ENCODE results near the gene BHLHE41. TPM values are rescaled to one million over a fixed set of nuclear protein-coding genes. Genes with fewer than 3 reads are reported as not detected.

Gene BHLHE41
- total RNA-seq, 1 donor from 2014 or later, result 34.5 TPM

DNA sequence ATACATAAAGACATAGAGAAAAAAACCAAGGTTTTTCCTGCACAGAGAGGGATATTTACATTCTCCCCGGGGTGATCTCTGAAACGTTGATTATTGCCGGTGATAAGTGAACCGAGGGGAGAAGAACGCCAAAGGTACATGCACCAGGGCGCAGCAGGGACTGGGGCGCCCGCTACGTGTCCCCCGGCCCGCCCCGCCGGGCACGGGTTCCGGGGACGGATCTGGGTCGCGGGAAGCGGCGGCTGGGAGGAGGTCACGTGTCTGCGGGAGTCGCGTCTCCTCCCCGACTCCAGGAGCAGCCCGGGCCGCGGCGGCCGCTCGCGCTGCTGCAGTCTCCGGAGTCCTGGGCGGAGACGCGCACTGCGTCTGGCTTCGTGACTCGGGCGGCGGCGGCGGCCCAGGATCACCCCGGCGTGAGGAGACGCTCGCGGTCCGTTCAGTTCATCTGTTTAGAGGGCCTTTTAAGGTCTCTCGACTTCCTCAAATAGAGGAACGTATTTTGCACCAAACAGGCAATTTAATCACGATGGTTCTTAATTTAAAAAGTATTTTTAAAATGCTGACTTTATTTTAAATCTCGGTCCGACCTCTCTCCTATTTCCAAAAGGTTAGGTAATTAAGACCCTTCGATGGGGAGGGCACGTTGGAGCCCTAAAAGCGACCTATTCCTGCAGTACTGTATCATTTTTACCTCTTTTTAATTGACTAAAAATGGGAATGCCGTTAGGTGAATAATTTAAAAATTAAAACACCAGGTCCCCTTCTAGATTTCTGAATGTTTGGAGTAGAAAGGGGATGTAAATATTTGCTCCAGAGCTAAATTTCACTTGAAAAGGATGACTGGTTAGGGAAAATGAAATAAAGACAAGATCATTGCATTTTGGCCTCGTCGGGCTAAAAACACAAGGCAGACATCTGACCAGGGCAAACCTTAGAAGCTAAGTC lies 1.8 kb upstream of the BHLHE41 start:
- intact Hi-C loops (cut with micrococcal nuclease), result loop anchor here (1.0 to 5.0 kb wide), 5 partner anchors 30 to 886 kb away; partner anchors contain the start of genes SSPN and TM7SF3
- DNase-seq, result peak; percentile 71
- ChIA-PET CTCF (interaction anchor here (1.2 to 8.5 kb wide), 4 partner anchors 27 to 399 kb away, joined by 4 to 74 read pairs (median 6); no protein-coding TSS in a partner anchor), POLR2A (interaction anchor here (0.6 to 9.3 kb wide), 9 partner anchors 9 to 151 kb away, joined by 3 to 189 read pairs (median 8); partner anchors contain the start of gene SSPN)
- H3K36me3 Mint-ChIP-seq (ENCODE audit: low read depth), result peaks cover 15% of the 10 kb centered on the region
- no peak for TF ChIP-seq CTCF (IDR thresholded peaks at IDR 0.05)
- peak overlapping the region; percentile 96 for H3K27ac Mint-ChIP-seq
- peak overlapping the region; percentile 96 for H3K4me3 Mint-ChIP-seq
- H3K4me1 Mint-ChIP-seq, result peaks cover 63% of the 10 kb centered on the region
- no peaks in the 10 kb centered on the region for H3K9me3 Mint-ChIP-seq
- H3K27me3 Mint-ChIP-seq, result no peaks in the 10 kb centered on the region
- ATAC-seq (ENCODE audit: low read depth), result peak; percentile 45

DNA sequence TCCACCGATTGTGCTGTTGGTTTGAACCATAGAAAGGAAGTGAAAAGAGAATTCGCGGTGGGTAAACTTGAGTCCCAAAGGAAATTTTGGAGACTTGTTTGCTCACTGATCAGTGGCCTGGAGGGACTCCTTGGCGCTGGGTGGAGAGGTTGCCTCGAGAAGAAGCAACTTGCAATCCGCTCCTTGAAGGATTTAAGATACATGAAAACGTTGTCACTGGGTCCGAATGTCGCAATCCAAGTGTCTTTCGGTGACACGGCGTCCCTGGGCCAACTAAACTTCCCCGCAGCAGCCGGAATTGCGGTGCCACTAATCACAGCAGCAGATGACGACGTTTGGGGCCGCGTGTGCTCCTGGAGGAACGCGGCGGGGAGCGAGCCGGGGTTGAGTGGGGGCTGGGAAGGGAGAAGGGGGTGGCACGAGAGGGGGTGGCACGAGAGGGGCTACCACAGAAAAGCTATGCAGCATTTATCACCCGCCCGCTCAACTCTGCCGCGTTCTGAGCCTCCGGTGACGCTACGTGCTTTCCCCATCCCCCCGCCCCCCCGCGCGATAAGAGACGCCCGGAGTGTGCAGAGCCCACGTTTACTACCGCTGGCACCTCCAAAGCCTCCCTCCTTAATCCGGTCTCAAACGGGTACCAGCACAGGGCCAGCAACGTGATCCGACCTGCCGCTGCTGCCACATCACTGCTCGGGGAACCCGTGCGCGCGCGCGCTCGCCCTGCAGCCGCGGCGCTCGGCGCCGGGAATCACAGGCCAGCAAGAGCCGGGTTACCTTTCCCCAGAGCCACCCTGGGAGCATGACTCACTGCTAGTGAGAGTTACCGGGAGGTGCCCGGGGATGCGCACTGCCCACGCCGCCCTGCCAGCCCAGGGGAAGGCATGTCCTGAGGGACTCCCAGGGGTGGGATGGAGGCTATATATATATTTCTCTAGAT lies 833 bp upstream of the BHLHE41 start:
- intact Hi-C loops (cut with micrococcal nuclease), result loop anchor here (1.0 to 5.0 kb wide), 5 partner anchors 31 to 887 kb away; partner anchors contain the start of genes SSPN and TM7SF3

GRCh38 chr12:26123482-26123980 lies 1.3 kb downstream of the BHLHE41 start:
- Mint-ChIP-seq H3K36me3 (ENCODE audit: low read depth) (peaks cover 18% of the 10 kb centered on the region), H3K4me3 (peak overlapping the region; percentile 96), H3K9me3 (no peaks in the 10 kb centered on the region), H3K4me1 (peaks cover 66% of the 10 kb centered on the region), H3K27me3 (no peaks in the 10 kb centered on the region), H3K27ac (peak overlapping the region; percentile 97)
- ChIA-PET POLR2A (interaction anchor here (0.5 to 9.3 kb wide), 14 partner anchors 9 to 397 kb away, joined by 3 to 189 read pairs (median 6); partner anchors contain the start of gene SSPN), CTCF (interaction anchor here (0.6 to 8.5 kb wide), 15 partner anchors 9 to 491 kb away, joined by 3 to 74 read pairs (median 4); no protein-coding TSS in a partner anchor)
- intact Hi-C loops (cut with micrococcal nuclease), result loop anchor here (1.0 to 2.0 kb wide), 2 partner anchors 9 to 63 kb away; no protein-coding TSS in a partner anchor
- DNase-seq (no peak), ATAC-seq (ENCODE audit: low read depth) (no peak)
- no peak for TF ChIP-seq CTCF (IDR thresholded peaks at IDR 0.05)

More for the DNA sequence above, 833 bp upstream of the BHLHE41 start:
- H3K36me3 Mint-ChIP-seq (ENCODE audit: low read depth), result peaks cover 18% of the 10 kb centered on the region
- peaks cover 63% of the 10 kb centered on the region for H3K4me1 Mint-ChIP-seq
- ChIA-PET POLR2A (interaction anchor here (0.6 to 9.3 kb wide), 16 partner anchors 8 to 808 kb away, joined by 3 to 189 read pairs (median 4); partner anchors contain the start of gene SSPN), CTCF (interaction anchor here (1.6 to 8.5 kb wide), 2 partner anchors 31 to 488 kb away, joined by 5 to 74 read pairs; no protein-coding TSS in a partner anchor)
- peak overlapping the region; percentile 96 for H3K4me3 Mint-ChIP-seq
- H3K27me3 Mint-ChIP-seq, result no peaks in the 10 kb centered on the region
- H3K9me3 Mint-ChIP-seq, result no peaks in the 10 kb centered on the region
- H3K27ac Mint-ChIP-seq, result peak overlapping the region; percentile 96
- peak; percentile 39 for ATAC-seq (ENCODE audit: low read depth)
- peak; percentile 69 for DNase-seq
- TF ChIP-seq CTCF (IDR thresholded peaks at IDR 0.05), result no peak

GRCh38 chr12:26122681-26123481 lies 2.0 kb downstream of the BHLHE41 start:
- peaks cover 72% of the 10 kb centered on the region for H3K4me1 Mint-ChIP-seq
- POLR2A ChIA-PET, result interaction anchor here (0.5 to 9.3 kb wide), 21 partner anchors 8 to 605 kb away, joined by 3 to 189 read pairs (median 4); partner anchors contain the start of gene SSPN
- DNase-seq (no peak), ATAC-seq (ENCODE audit: low read depth) (peak; percentile 13)
- TF ChIP-seq CTCF (IDR thresholded peaks at IDR 0.05), result no peak
- H3K9me3 Mint-ChIP-seq, result no peaks in the 10 kb centered on the region
- peak overlapping the region; percentile 97 for H3K27ac Mint-ChIP-seq
- H3K27me3 Mint-ChIP-seq, result no peaks in the 10 kb centered on the region
- H3K36me3 Mint-ChIP-seq (ENCODE audit: low read depth), result peaks cover 18% of the 10 kb centered on the region
- CTCF ChIA-PET, result interaction anchor here (0.7 to 8.5 kb wide), 18 partner anchors 8 to 491 kb away, joined by 3 to 74 read pairs (median 4); partner anchors contain the start of gene SSPN
- intact Hi-C loops (cut with micrococcal nuclease), result loop anchor here (1.0 to 2.0 kb wide), 2 partner anchors 9 to 64 kb away; no protein-coding TSS in a partner anchor
- peak overlapping the region; percentile 96 for H3K4me3 Mint-ChIP-seq
